DMS153 treated with DMSO at 0.1 percent for 48 hours (cell line): ENCODE data around the gene DOC2B.
"Not testable (repeated sequence)": the region's sequence is repeated elsewhere in the genome, so short reads cannot be mapped to it uniquely, and the experiment has no call there.

Experiments used
- DNase-seq: peaks from one replicate; lab custom pipeline; 2025; ENCODE audit not compliant: unreplicated experiment; lab: John Stamatoyannopoulos, UW

The DOC2B gene

GRCh38 chr17:213286-214105 lies 32.0 kb upstream of the DOC2B start:
- no peak for DNase-seq

GRCh38 chr17:210402-210801 lies 29.0 kb upstream of the DOC2B start:
- DNase-seq: no peak

GRCh38 chr17:208429-208828 lies 27.0 kb upstream of the DOC2B start:
- no peak for DNase-seq

- DNase-seq: no peak
These were observed 26.3 kb upstream of the DOC2B start for GRCh38 chr17:207775-208174.

GRCh38 chr17:206941-207560 lies 25.6 kb upstream of the DOC2B start:
- DNase-seq: no peak

GRCh38 chr17:206484-206883 lies 25.0 kb upstream of the DOC2B start:
- DNase-seq: not testable (repeated sequence)

- DNase-seq: no peak
These were observed 24.4 kb upstream of the DOC2B start for GRCh38 chr17:205817-206216.

GRCh38 chr17:205148-205669 lies 23.8 kb upstream of the DOC2B start:
- DNase-seq: no peak

- no peak for DNase-seq
These were observed 23.1 kb upstream of the DOC2B start for GRCh38 chr17:204427-205147.

- DNase-seq: no peak
These were observed 21.1 kb upstream of the DOC2B start for GRCh38 chr17:202501-202951.

- DNase-seq: not testable (repeated sequence)
These were observed 20.3 kb upstream of the DOC2B start for GRCh38 chr17:201736-202135.

GRCh38 chr17:201257-201656 lies 19.8 kb upstream of the DOC2B start:
- DNase-seq: not testable (repeated sequence)

- no peak for DNase-seq
These were observed 19.1 kb upstream of the DOC2B start for GRCh38 chr17:200586-200985.

- no peak for DNase-seq
These were observed 18.5 kb upstream of the DOC2B start for GRCh38 chr17:199806-200545.

- DNase-seq: no peak
These were observed 17.7 kb upstream of the DOC2B start for GRCh38 chr17:199191-199604.

GRCh38 chr17:198225-198624 lies 16.8 kb upstream of the DOC2B start:
- DNase-seq: not testable (repeated sequence)

- no peak for DNase-seq
These were observed 15.9 kb upstream of the DOC2B start for GRCh38 chr17:197352-197751.

- no peak for DNase-seq
These were observed 13.6 kb upstream of the DOC2B start for GRCh38 chr17:194828-195602.

GRCh38 chr17:193841-194806 lies 12.7 kb upstream of the DOC2B start:
- no peak for DNase-seq
